Measurements from ENCODE around the gene TMA16. TPM values are rescaled to one million over a fixed set of nuclear protein-coding genes. Genes with fewer than 3 reads are reported as not detected.

The TMA16 gene
- total RNA-seq, 1 donor from 2014 or later: 35.9 TPM

GRCh38 chr4:163563592-163563991 is 69.1 kb downstream of the TMA16 start:
- no peak for DNase-seq (ENCODE audit: low spot score)

GRCh38 chr4:163564221-163564720 is 69.8 kb downstream of the TMA16 start:
- DNase-seq (ENCODE audit: low spot score): no peak

GRCh38 chr4:163565226-163566135 is 71.0 kb downstream of the TMA16 start:
- DNase-seq (ENCODE audit: low spot score): no peak

- no peak for DNase-seq (ENCODE audit: low spot score)
Measured at GRCh38 chr4:163566257-163566796, 71.8 kb downstream of the TMA16 start.

- no peak for DNase-seq (ENCODE audit: low spot score)
Measured at GRCh38 chr4:163568843-163569242, 74.4 kb downstream of the TMA16 start.

Other genes with a start within 250 kb of the TMA16 start
- gene NPY1R, start 162.1 kb upstream of the TMA16 start, total RNA-seq (ENCODE audit: insufficient read depth, low replicate concordance): 0.72 TPM
- 5.8 TPM for gene NPY5R, start 150.8 kb upstream of the TMA16 start, total RNA-seq (ENCODE audit: insufficient read depth, low replicate concordance)
- 1.7 TPM for gene TKTL2, start 20.9 kb upstream of the TMA16 start, total RNA-seq (ENCODE audit: insufficient read depth, low replicate concordance)

Data from umbilical cord (tissue), 2 donors.